HEK293 (cell line): ENCODE results near the gene PTK7.

Experiments
- GLI4 ChIP-seq: fragments of 450-650 bp; formaldehyde crosslinking; IDR thresholded peaks from 2 replicates; pipeline ENCODE4 v1.5.1; 2016; ENCODE audit warnings: missing biosample characterization, missing genetic modification characterization
- KLF8 ChIP-seq: fragments of 450-650 bp; formaldehyde crosslinking; IDR thresholded peaks from 2 replicates; pipeline ENCODE4 v1.5.1; 2016; ENCODE audit warnings: missing biosample characterization, missing genetic modification characterization
- MEIS1 ChIP-seq: sonication (generic); formaldehyde crosslinking; IDR thresholded peaks from 2 replicates; pipeline ENCODE4 v1.8.1; 2022; ENCODE audit warnings: missing genetic modification reagents, mild to moderate bottlenecking, borderline replicate concordance
- SETDB1 ChIP-seq: IDR thresholded peaks from one replicate; pipeline ENCODE4 v1.6.1; 2017; ENCODE audit warnings: mild to moderate bottlenecking, low read length, moderate library complexity, mixed read lengths; ENCODE audit not compliant: insufficient read length
- SP2 ChIP-seq: fragments of 450-650 bp; formaldehyde crosslinking; IDR thresholded peaks from 2 replicates; pipeline ENCODE4 v1.5.1; 2016; ENCODE audit warnings: missing biosample characterization, missing genetic modification characterization
- WT1 ChIP-seq: fragments of 450-650 bp; formaldehyde crosslinking; IDR thresholded peaks from 2 replicates; pipeline ENCODE4 v1.5.1; 2016; ENCODE audit warnings: missing biosample characterization, missing genetic modification characterization
- ZBTB20 ChIP-seq: fragments of 450-650 bp; formaldehyde crosslinking; IDR thresholded peaks from 2 replicates; pipeline ENCODE4 v1.5.1; 2016; ENCODE audit warnings: missing biosample characterization, missing genetic modification characterization
- ZFP3 ChIP-seq: fragments of 450-650 bp; formaldehyde crosslinking; IDR thresholded peaks from 2 replicates; pipeline ENCODE4 v1.5.1; 2016; ENCODE audit warnings: low read depth, missing biosample characterization, missing genetic modification characterization
- ZNF2 ChIP-seq: fragments of 450-650 bp; formaldehyde crosslinking; IDR thresholded peaks from 2 replicates; pipeline ENCODE4 v1.5.1; 2016; ENCODE audit warnings: missing biosample characterization, missing genetic modification characterization
- ZNF24 ChIP-seq: fragments of 450-650 bp; formaldehyde crosslinking; IDR thresholded peaks from 2 replicates; pipeline ENCODE4 v1.5.1; 2016; ENCODE audit warnings: missing biosample characterization, missing genetic modification characterization
- ZNF274 ChIP-seq, 2 experiments: fragments of 200-500 bp in 1 of 2; fragments of 450-650 bp in 1 of 2; sonication (Bioruptor generic) in 1 of 2; formaldehyde crosslinking in 1 of 2; IDR thresholded peaks; 2 replicates each; pipeline versions ENCODE4 v1.5.1 to v1.6.1; 2014 to 2016; ENCODE audit warnings: borderline replicate concordance in 1 of 2, inconsistent platforms in 1 of 2, low read length in 1 of 2, missing biosample characterization in 1 of 2, missing genetic modification characterization in 1 of 2
- ZNF311 ChIP-seq: fragments of 450-650 bp; formaldehyde crosslinking; IDR thresholded peaks from 2 replicates; pipeline ENCODE4 v1.5.1; 2017; ENCODE audit warnings: missing biosample characterization, missing genetic modification characterization, borderline replicate concordance
- ZNF391 ChIP-seq: fragments of 450-650 bp; formaldehyde crosslinking; IDR thresholded peaks from 2 replicates; pipeline ENCODE4 v1.5.1; 2016; ENCODE audit warnings: low read depth, missing biosample characterization, missing genetic modification characterization, borderline replicate concordance
- ZNF416 ChIP-seq: fragments of 450-650 bp; formaldehyde crosslinking; IDR thresholded peaks from 2 replicates; pipeline ENCODE4 v1.5.1; 2016; ENCODE audit warnings: missing biosample characterization, missing genetic modification characterization
- ZNF433 ChIP-seq: fragments of 450-650 bp; formaldehyde crosslinking; IDR thresholded peaks from 2 replicates; pipeline ENCODE4 v1.5.1; 2016; ENCODE audit warnings: missing biosample characterization, missing genetic modification characterization, low read depth
- ZNF48 ChIP-seq: fragments of 450-650 bp; formaldehyde crosslinking; IDR thresholded peaks from 2 replicates; pipeline ENCODE4 v1.5.1; 2016; ENCODE audit warnings: missing biosample characterization, missing genetic modification characterization
- ZNF660 ChIP-seq: fragments of 450-650 bp; IDR thresholded peaks from 2 replicates; pipeline ENCODE4 v1.5.1; 2018; ENCODE audit warnings: missing biosample characterization, mild to moderate bottlenecking, missing genetic modification characterization
- ZNF76 ChIP-seq: fragments of 450-650 bp; formaldehyde crosslinking; IDR thresholded peaks from 2 replicates; pipeline ENCODE4; 2016; ENCODE audit warnings: low read depth, missing biosample characterization, missing genetic modification characterization, borderline replicate concordance
- ZNF777 ChIP-seq: fragments of 450-650 bp; formaldehyde crosslinking; IDR thresholded peaks from 2 replicates; pipeline ENCODE4 v1.5.1; 2017; ENCODE audit warnings: missing biosample characterization, missing genetic modification characterization, borderline replicate concordance
- ZNF837 ChIP-seq: fragments of 450-650 bp; formaldehyde crosslinking; IDR thresholded peaks from 2 replicates; pipeline ENCODE4 v1.5.1; 2016; ENCODE audit warnings: missing biosample characterization, missing genetic modification characterization
- TF ChIP-seq, protein P1 (sequence below): fragments of 450-650 bp; formaldehyde crosslinking; IDR thresholded peaks from 2 replicates; pipeline ENCODE4 v1.5.1; 2016; ENCODE audit warnings: missing biosample characterization, missing genetic modification characterization
- TF ChIP-seq, protein P2 (sequence below): fragments of 450-650 bp; formaldehyde crosslinking; IDR thresholded peaks from 2 replicates; pipeline ENCODE4 v1.5.1; 2016; ENCODE audit warnings: missing biosample characterization, missing genetic modification characterization
- TF ChIP-seq, protein P3 (sequence below): fragments of 450-650 bp; formaldehyde crosslinking; IDR thresholded peaks from 2 replicates; pipeline ENCODE4 v1.5.1; 2016; ENCODE audit warnings: missing biosample characterization, missing genetic modification characterization
- TF ChIP-seq, protein P4 (sequence below): fragments of 450-650 bp; formaldehyde crosslinking; IDR thresholded peaks from 2 replicates; pipeline ENCODE4 v1.5.1; 2017; ENCODE audit warnings: missing biosample characterization, missing genetic modification characterization
- TF ChIP-seq, protein P5 (sequence below): fragments of 450-650 bp; formaldehyde crosslinking; conservative IDR thresholded peaks from 2 replicates; pipeline ENCODE4 v1.5.1; 2016; ENCODE audit warnings: low read depth, missing biosample characterization, missing genetic modification characterization

Gene PTK7

DNA sequence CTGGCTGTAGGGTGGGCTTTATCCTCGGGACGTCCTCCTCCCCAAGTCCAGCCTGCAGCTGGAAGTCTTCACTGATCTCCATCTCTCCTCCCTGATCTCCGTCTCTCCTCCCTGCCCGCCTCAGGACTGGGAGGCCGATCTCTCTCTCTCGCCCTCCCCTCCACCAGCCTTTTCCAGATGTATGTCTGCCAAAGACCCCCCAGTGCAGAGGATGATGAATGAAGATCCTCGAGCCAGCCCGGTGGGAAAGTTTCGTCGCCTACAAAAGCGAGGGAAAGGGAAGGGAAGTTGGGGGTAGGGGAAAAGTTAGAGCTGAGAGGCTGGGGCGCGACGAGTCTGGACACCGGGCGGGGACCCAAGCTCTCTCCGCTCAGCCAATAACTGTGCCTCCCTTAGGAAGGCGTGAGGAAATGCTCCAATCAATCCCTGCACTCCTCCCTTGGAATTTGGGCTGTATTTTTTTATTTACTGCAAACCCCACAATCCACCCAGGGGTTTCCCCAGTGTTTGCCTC is 94.4 kb downstream of the PTK7 start (continued):
- TF ChIP-seq MEIS1 (CRISPR knock-in tag) = no peak
- peak; percentile 32; the same call in 1 of the 2 replicates for TF ChIP-seq WT1
- no peak for TF ChIP-seq ZNF416
- no peak for TF ChIP-seq ZFP3 (tag by site-specific recombination)
- TF ChIP-seq, protein P1, sequence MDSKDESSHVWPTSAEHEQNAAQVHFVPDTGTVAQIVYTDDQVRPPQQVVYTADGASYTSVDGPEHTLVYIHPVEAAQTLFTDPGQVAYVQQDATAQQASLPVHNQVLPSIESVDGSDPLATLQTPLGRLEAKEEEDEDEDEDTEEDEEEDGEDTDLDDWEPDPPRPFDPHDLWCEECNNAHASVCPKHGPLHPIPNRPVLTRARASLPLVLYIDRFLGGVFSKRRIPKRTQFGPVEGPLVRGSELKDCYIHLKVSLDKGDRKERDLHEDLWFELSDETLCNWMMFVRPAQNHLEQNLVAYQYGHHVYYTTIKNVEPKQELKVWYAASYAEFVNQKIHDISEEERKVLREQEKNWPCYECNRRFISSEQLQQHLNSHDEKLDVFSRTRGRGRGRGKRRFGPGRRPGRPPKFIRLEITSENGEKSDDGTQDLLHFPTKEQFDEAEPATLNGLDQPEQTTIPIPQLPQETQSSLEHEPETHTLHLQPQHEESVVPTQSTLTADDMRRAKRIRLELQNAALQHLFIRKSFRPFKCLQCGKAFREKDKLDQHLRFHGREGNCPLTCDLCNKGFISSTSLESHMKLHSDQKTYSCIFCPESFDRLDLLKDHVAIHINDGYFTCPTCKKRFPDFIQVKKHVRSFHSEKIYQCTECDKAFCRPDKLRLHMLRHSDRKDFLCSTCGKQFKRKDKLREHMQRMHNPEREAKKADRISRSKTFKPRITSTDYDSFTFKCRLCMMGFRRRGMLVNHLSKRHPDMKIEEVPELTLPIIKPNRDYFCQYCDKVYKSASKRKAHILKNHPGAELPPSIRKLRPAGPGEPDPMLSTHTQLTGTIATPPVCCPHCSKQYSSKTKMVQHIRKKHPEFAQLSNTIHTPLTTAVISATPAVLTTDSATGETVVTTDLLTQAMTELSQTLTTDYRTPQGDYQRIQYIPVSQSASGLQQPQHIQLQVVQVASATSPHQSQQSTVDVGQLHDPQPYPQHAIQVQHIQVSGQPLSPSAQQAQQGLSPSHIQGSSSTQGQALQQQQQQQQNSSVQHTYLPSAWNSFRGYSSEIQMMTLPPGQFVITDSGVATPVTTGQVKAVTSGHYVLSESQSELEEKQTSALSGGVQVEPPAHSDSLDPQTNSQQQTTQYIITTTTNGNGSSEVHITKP (tag by site-specific recombination) = no peak
- TF ChIP-seq SP2 = no peak
- no peak for TF ChIP-seq ZNF311 (tag by site-specific recombination)
- TF ChIP-seq, protein P2, sequence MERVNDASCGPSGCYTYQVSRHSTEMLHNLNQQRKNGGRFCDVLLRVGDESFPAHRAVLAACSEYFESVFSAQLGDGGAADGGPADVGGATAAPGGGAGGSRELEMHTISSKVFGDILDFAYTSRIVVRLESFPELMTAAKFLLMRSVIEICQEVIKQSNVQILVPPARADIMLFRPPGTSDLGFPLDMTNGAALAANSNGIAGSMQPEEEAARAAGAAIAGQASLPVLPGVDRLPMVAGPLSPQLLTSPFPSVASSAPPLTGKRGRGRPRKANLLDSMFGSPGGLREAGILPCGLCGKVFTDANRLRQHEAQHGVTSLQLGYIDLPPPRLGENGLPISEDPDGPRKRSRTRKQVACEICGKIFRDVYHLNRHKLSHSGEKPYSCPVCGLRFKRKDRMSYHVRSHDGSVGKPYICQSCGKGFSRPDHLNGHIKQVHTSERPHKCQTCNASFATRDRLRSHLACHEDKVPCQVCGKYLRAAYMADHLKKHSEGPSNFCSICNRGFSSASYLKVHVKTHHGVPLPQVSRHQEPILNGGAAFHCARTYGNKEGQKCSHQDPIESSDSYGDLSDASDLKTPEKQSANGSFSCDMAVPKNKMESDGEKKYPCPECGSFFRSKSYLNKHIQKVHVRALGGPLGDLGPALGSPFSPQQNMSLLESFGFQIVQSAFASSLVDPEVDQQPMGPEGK (tag by site-specific recombination) = peak; percentile 62
- TF ChIP-seq ZNF76 (tag by site-specific recombination) = peak; percentile 42; the same call in 1 of the 2 replicates
- no peak for TF ChIP-seq ZNF48 (tag by site-specific recombination)
- TF ChIP-seq, protein P3, sequence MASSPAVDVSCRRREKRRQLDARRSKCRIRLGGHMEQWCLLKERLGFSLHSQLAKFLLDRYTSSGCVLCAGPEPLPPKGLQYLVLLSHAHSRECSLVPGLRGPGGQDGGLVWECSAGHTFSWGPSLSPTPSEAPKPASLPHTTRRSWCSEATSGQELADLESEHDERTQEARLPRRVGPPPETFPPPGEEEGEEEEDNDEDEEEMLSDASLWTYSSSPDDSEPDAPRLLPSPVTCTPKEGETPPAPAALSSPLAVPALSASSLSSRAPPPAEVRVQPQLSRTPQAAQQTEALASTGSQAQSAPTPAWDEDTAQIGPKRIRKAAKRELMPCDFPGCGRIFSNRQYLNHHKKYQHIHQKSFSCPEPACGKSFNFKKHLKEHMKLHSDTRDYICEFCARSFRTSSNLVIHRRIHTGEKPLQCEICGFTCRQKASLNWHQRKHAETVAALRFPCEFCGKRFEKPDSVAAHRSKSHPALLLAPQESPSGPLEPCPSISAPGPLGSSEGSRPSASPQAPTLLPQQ (tag by site-specific recombination) = peak; percentile 49; the same call in 1 of the 2 replicates
- peak; percentile 36; the same call in 1 of the 2 replicates for TF ChIP-seq ZNF2 (tag by site-specific recombination)
- TF ChIP-seq ZNF837 (tag by site-specific recombination) = no peak
- TF ChIP-seq, protein P4, sequence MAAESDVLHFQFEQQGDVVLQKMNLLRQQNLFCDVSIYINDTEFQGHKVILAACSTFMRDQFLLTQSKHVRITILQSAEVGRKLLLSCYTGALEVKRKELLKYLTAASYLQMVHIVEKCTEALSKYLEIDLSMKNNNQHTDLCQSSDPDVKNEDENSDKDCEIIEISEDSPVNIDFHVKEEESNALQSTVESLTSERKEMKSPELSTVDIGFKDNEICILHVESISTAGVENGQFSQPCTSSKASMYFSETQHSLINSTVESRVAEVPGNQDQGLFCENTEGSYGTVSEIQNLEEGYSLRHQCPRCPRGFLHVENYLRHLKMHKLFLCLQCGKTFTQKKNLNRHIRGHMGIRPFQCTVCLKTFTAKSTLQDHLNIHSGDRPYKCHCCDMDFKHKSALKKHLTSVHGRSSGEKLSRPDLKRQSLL (tag by site-specific recombination) = no peak
- no peak for TF ChIP-seq ZNF433 (tag by site-specific recombination)
- TF ChIP-seq, protein P5, sequence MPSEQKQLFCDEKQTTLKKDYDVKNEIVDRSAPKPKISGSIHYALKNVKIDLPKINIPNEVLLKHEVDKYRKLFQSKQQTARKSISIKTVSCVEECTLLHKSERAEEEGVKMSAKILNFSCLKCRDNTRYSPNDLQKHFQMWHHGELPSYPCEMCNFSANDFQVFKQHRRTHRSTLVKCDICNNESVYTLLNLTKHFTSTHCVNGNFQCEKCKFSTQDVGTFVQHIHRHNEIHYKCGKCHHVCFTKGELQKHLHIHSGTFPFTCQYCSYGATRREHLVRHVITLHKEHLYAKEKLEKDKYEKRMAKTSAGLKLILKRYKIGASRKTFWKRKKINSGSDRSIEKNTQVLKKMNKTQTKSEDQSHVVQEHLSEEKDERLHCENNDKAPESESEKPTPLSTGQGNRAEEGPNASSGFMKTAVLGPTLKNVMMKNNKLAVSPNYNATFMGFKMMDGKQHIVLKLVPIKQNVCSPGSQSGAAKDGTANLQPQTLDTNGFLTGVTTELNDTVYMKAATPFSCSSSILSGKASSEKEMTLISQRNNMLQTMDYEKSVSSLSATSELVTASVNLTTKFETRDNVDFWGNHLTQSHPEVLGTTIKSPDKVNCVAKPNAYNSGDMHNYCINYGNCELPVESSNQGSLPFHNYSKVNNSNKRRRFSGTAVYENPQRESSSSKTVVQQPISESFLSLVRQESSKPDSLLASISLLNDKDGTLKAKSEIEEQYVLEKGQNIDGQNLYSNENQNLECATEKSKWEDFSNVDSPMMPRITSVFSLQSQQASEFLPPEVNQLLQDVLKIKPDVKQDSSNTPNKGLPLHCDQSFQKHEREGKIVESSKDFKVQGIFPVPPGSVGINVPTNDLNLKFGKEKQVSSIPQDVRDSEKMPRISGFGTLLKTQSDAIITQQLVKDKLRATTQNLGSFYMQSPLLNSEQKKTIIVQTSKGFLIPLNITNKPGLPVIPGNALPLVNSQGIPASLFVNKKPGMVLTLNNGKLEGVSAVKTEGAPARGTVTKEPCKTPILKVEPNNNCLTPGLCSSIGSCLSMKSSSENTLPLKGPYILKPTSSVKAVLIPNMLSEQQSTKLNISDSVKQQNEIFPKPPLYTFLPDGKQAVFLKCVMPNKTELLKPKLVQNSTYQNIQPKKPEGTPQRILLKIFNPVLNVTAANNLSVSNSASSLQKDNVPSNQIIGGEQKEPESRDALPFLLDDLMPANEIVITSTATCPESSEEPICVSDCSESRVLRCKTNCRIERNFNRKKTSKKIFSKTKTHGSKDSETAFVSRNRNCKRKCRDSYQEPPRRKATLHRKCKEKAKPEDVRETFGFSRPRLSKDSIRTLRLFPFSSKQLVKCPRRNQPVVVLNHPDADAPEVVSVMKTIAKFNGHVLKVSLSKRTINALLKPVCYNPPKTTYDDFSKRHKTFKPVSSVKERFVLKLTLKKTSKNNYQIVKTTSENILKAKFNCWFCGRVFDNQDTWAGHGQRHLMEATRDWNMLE (tag by site-specific recombination) = no peak
- TF ChIP-seq ZNF660 = no peak; the same call in none of the 2 replicates
- peak; percentile 47 for TF ChIP-seq ZBTB20 (tag by site-specific recombination)
- no peak for TF ChIP-seq ZNF274 (IDR thresholded peaks at IDR 0.05; ENCODE audit: low read length)
- no peak for TF ChIP-seq ZNF274 (tag by site-specific recombination; IDR thresholded peaks at IDR 0.05; ENCODE audit: borderline replicate concordance)
- TF ChIP-seq GLI4 (tag by site-specific recombination) = no peak
- TF ChIP-seq KLF8 (tag by site-specific recombination) = no peak
- no peak for TF ChIP-seq SETDB1
- TF ChIP-seq ZNF24 (tag by site-specific recombination) = no peak
- peak; percentile 21; the same call in 1 of the 2 replicates for TF ChIP-seq ZNF391 (tag by site-specific recombination)
- TF ChIP-seq ZNF777 (tag by site-specific recombination) = no peak
